NCI-H526 treated with DMSO at 0.1 percent for 48 hours (cell line): ENCODE results near the gene IL22RA1.

ENCODE experiments used
- DNase-seq: peaks from one replicate; lab custom pipeline; 2025; lab: John Stamatoyannopoulos, UW

The IL22RA1 gene, protein sequence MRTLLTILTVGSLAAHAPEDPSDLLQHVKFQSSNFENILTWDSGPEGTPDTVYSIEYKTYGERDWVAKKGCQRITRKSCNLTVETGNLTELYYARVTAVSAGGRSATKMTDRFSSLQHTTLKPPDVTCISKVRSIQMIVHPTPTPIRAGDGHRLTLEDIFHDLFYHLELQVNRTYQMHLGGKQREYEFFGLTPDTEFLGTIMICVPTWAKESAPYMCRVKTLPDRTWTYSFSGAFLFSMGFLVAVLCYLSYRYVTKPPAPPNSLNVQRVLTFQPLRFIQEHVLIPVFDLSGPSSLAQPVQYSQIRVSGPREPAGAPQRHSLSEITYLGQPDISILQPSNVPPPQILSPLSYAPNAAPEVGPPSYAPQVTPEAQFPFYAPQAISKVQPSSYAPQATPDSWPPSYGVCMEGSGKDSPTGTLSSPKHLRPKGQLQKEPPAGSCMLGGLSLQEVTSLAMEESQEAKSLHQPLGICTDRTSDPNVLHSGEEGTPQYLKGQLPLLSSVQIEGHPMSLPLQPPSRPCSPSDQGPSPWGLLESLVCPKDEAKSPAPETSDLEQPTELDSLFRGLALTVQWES

DNA sequence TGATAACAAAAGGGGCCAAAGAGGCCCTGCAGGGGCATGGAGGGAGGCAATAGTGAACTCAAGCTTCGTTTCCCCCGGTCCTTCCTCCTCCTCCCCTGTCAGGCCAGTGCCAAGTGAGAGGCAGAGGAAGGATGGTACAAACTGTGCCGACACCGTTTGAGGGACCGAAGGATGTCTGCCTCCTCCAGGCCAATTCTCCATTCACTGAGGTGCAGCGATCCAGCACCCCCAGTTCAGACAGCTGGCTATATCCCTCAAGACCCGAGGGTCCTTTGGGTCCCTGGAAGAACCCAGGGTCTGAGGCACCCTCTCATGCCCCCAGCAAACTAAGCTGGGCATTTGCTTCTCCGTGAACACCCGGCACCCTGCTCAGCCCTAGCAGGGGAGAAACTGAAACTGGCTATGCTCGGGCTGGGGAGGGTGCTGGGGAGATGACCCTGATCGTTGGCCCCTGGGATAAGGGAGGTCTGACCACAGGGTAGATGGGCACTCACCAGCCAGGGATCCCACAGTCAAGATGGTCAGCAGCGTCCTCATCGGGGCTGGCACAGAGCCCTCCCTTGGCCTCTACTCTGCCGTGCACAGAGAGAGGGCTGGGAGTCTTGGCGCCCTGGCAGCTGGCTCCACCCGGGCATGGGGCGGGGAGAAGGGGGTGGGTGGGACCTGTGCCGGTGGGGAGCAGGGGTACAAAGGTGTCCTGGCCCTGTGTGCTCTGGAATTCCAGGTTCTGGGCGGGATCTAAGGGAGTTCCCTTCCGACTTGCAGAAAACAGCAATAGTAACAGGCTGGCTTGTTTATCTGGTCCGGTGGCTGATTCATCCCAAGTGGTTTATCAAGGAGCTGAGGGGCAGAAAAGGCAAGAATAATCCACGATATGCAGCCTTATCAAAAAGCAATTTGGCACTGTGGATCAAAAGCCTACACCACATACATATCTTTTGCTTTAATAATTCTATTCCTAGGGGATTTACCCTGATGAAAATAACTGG, at the start of gene IL22RA1:
Gene IL22RA1 (minus strand): TSS at position 595 of the 989 bp plus-strand sequence. CDS start 58 bp downstream, at position 537.
- peak; percentile 23 for DNase-seq

DNA sequence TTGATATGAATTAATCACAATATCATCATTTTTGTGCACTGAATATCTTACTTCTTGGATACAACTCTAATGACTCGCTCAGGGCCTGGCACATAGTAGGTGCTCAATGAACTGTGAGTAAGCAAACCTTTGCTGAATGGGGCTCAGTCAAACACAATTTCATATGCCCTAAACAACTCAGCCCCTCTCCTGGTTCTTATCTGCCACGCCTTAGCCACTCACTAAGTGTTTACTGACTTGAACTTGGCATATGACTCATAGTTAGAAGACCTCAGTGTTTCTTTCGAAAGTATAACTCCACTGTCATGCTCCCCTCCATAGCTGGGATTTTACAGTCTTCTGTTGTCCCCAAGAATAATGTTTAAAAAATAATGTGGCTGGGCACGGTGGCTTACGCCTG, 48.9 kb upstream of the IL22RA1 start:
- DNase-seq, result no peak

DNA sequence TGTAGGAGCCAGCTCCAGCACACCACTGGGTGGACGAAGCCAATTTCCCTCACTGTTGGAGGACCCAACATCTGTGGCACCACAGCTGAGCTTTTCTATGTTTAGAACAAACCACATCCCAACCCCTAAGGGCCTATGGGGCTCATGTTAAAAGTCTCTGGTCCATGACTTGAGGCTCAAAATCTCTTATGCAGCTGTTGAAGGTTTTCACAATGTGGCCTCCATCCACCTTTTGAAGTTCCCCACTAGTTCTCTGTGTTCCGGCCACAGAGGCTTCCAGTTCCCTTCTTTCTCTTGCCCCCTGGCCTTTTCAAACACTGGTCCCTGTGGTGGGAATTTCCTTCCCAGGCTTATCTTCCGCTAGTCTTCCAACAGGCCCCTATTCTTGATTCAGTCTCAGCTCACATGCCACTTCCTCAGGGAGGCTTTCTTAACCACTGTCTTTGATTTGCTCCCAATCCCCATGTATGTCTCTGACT, 48.1 kb upstream of the IL22RA1 start:
- DNase-seq, result no peak

DNA sequence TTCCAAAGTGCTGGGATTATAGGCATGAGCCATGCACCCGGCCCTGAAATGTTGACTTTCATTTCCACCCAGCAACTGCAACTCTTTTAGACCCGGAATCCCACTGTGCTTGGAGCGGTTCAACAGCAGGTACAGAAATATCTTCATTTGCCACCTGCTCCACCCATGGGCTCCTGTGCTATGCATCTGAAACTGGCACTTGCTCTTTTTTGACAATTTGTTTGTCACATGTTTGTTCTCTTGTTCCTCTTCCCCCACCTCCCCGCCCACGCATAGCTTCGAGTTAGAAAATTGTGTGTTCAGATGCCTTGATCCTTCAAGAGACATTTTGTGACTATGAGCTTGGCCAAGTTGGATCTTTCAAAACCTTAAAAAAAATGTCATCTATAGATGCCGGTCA, 46.6 kb upstream of the IL22RA1 start:
- no peak for DNase-seq

DNA sequence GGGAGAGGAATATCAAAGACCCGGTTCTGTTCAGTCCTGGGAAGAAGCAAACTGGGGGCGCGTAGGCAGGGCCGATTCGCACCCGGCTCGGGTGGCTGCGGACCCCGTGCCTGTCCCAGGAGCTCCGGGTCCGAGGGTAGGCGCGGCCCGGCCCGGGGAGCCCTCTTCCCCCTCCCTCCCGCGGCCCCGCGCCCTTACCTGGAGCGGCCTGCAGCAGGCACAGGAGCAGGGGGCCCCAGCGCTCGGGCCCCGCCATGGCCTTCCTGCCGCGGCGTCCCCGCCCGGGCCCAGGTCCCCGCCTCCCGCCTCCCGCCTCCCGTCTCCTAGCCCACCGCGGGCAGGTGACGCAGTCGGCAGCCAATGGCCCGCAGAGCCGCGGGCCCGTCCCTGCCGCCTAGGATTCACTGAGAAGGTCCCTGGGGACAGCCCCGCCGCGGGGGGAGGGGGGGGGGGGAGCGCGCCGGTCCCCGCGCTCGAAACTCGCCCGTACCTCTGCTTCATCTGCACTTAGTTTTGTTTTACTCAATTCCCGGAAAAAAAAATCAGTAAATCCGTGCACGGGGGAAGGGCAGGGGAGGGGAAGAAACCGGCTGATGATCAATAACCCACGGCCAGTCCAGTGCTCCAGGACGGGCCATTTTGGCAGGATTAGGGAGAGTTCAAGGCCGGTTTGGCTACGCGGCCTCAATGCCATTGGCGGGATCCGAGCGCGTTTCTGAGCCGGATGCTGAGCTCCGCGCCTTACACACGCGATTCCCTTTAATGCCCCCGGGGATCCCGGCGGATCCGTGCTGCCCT, 44.3 kb upstream of the IL22RA1 start, which contains the start of gene IFNLR1:
Gene IFNLR1 (minus strand): TSS at position 297 of the 798 bp plus-strand sequence. CDS start 41 bp downstream, at position 256.
- peak; percentile 72 for DNase-seq

DNA sequence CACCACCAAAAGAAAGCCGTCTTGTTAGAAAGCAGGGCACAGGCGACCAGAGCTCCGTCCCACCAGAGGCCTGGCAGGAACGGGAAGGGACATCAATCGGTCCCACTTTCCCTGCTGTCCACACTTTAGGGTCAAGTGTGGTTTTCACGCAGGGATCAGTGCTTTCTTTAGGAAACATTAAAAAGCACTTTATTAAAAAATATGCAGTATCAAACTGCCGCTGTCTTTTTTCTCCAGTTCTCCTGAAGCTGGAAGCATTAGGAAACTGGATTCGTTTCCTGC, 43.7 kb upstream of the IL22RA1 start:
- DNase-seq, result no peak

DNA sequence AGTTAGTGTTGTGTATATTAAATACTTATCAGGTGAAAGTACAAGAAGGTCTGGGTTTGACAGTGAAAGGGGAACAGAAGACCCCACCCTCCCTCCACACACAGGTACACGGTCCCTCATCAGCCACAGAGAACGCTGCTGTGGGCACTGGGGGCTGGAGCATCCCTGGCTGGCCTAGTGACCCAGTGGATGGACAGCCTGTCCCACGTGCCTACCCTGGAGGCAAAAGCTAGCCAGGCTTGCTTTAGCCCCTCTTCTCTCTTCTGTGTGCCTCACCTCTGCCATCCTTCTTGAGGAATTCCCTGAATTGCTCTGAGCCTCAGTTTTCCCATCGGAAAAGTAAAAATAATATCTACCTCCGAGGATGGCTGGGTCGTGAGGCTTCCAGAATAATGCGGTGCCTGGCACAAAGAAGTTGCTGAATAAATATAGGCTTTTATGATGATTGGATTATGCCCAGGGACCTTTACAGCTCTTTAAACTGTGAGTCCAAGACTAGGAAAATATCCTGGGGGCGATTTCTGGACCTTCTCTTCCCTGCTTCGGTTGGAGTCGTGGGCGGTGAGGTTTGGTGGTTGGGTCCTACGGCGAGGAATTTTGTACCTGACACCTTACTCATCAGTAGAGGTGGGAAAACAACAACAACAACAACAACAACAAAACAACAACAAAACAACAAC, 43.2 kb upstream of the IL22RA1 start:
- no peak for DNase-seq

DNA sequence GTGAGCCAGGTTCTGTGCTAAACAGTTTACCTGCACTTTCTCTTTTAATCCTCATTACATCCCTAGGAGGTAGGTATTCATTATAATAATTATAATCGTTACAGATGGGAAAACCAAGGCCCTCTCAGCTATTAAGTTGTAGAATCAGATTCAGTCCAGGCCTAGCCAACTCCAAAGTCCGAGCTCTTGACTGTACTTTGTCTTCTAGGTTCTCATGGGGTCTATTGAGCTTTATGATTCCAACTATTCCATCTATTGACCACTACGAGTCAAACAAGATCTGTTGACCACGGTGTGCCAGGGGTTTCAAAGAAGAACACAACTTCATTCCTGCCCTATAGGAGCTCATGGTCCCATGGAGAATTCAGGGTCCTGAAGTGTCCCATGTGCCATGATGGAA, 42.1 kb upstream of the IL22RA1 start:
- DNase-seq, result no peak

DNA sequence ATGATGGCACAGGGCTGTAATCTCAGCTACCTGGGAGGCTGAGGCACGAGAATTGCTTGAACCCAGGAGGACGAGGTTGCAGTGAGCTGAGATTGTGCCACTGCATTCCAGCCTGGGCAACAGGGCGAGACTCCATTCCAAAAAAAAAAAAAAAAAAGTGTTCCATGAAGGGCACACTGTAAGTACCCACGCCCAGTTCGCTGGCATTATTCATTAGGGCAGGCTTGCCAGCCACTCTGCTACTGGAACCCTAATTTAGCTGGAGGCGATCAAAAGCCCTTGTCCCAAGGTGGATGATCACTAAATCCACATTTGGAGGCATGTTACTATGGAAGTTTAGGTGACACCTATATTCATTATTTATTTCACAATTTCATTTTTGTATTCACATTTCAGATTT, 39.1 kb upstream of the IL22RA1 start:
- no peak for DNase-seq

DNA sequence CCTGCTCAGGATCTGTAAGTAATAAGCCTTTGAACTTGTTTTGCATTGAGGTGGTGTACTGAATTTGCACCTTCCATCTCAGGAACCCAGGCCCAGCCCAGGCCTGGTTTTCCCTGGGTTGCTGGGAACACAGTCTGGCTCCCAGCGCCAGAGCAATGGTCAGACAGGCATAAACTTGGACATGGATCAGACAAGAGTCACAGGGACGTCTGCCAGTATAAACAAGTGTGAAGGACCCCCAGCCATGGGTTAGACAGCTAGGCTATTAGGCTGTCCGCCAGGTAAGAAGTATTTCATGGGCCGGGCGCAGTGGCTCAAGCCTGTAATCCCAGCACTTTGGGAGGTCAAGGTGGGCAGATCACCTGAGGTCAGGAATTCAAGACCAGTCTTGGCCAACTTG, 38.7 kb upstream of the IL22RA1 start:
- DNase-seq, result no peak

DNA sequence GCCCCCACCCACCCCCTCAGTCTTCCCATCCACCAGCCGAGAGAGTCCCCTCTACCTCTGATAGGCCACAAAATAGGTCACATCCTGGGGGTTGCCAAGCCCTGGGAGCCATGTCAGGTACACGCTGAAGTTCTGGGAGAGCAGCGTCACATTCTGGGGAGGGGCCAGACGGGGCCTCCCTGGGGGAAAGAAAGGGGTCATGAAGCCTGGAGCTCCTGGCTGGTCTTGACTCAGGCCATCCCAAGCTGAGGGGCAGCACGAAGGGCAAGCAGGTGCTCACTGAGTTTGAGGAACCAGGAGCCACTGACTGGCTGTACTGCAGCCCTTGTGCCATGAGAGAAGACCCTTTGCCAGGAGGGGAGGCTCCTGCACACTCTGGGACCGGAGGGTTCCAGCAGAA, 37.7 kb upstream of the IL22RA1 start:
- DNase-seq, result no peak

DNA sequence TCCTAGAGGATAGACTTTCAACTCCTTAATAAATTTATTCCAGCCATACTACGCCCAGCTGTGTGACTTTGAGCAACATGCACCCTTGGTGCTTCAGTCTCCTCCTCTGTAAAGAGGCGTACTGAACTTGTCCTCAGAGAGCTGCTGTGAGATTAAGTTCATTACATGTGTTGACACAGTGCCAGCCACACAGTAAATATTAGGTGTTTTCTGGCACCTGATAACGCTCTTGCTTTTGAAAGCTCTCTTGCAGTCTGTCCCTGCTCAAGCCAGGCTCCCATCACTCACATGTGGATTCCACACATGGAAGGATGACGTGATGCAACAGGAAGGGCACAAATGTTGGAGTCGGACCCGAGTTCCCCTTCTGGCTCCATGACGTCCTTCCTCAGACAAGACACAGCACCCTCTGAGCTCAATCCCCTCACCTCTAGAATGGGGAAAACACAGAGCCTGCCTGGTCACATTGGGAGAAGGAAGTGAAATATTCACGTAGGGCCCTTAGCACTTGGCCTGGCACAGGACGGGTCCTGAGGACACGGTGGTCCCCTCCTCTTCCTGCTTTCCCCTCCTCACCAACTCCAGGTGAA, 36.4 kb upstream of the IL22RA1 start:
- DNase-seq, result no peak

DNA sequence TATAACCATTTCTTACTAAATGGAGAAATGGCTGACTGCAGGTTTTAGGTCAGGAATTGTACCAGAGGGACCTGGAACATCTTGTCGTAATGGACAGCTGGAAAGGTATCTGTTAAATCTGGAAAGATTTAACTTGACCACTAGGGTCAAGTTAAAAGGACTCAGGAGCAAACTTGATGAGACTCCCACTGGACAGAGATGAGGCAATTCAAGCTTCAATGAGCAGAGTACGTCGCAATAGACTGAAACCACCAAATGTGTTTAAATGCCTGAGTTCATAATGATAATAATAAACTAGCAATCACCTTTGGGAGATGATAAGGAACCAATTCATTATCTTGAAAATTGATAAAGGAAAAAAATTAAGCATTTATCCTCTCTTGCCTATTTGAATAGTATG, 35.5 kb upstream of the IL22RA1 start:
- no peak for DNase-seq

DNA sequence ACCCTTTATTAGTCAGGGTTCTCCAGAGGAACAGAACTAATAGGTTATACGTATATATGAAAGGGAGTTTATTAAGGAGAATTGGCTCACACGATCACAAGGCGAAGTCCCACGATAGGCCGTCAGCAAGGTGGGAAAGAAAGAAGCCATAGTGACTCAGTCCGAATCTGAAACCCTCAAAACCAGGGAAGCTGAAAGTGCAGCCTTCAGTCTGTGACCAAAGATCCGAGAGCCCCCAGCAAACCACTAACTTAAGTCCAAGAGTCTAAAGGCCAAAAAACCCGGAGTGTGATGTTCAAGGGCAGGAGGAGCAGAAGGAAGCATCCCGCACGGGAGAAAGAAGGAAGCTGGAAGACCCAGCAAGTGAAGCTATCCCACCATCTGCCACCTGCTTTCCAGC, 34.2 kb upstream of the IL22RA1 start:
- no peak for DNase-seq

DNA sequence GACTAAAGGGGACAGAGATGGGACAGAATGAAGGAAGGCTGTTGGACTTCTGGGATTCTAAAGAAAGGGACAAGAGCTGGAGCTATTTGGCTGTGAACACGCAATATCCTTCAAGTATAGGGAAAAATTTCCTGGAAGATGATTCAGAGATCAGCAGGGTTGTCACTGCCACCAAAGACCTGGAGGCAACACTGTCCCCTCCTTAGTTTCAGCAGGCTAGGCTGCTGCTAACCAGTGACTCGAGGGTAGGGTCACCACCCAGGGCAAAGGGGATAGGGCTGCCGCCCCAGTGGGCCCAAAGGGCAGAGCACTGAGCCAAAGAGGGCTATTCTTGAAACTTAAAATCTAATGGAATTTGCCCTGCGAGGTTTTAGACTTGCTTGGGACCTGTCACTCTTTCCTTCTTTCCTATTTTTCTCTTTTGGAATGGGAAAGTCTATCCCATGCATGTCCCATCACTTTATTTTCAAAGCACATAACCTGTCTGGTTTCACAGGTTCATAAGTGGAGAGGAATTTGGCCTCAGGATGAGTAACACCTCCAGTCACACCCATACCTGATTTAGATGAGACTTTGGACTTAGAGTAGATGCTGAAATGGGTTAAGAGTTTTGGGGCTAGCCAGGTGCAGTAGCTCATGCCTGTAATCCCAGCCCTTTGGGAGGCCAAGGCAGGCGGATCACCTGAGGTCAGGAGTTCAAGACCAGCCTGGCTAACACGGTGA, 32.3 kb upstream of the IL22RA1 start:
- DNase-seq, result no peak

DNA sequence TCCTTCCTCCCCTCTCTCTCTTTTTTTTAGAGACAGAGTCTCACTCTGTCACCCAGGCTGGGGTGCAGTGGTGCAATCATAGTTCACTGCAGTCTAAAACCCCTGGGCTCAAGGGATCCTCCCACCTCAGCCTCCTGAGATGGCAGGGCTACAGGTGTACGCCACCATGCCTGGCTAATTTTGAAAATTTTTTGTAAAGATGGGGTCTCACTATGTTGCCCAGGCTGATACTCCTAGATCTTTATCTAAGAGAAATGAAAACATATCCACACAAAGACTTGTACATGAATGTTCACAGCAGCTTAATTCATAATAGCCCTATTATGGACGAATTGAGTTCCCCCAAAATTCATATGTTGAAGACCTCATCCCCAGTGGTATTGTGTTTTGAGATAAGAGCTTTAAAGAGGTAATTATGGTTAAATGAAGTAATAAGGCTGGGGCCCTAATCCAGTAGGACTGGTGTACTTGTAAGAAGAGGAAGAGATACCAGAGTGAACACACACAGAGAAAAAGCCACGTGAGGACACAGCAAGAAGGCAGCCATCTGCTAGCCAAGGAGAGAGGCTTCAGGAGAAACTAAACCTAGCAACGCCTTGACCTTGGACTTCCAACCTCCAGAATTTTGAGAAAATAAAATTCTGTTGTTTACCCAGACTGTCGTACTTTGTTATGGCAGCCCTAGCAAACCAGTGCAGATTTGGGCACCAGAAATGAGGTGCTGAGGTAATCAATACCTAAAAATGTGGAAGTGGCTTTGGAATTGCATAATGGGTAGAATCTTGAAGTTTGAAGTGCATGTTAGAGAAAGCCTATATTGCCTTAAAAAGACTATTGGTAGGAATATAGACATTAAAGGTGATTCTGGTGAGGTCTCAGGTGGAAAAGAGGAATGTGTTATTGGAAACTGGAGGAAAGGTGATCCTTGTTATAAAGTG, 31.0 kb upstream of the IL22RA1 start:
- DNase-seq, result no peak

DNA sequence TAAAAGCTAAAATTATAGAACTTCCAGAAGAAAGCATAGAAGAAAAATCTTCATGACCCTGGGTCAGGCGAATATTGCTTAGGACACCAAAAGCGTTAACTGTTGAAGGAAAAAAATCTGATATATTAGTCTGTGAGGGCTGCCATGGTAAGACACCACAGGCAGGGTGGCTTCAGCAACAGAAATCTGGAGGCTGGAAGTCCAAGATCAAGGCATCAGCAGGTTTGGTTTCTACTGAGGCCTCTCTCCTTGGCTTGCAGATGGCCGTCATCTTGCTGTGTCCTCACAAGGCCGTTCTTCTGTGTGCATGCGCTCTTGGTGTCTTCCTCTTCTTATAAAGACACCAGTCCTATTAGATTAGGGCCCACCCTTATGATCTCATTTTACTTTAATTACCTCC, 29.7 kb upstream of the IL22RA1 start:
- DNase-seq, result no peak

DNA sequence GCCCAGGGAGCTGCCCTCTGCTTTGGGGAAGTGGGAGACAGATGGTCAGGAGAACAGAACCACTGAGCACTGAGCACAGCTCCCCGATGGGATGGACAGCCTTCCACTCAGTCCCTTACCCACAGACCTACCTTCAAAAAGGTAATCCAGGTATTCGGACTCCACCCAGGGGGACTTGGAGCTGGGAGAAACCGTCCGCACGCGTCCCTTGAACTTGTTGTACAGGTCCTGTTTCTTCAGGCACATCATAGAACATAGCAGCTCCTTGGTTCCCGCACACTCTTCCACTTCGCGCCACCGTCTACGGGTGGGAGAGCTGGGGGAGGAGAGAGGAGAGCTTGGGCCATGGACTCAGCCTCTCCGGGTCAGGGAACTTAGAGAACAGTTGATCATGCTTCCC, 26.3 kb upstream of the IL22RA1 start:
- no peak for DNase-seq

DNA sequence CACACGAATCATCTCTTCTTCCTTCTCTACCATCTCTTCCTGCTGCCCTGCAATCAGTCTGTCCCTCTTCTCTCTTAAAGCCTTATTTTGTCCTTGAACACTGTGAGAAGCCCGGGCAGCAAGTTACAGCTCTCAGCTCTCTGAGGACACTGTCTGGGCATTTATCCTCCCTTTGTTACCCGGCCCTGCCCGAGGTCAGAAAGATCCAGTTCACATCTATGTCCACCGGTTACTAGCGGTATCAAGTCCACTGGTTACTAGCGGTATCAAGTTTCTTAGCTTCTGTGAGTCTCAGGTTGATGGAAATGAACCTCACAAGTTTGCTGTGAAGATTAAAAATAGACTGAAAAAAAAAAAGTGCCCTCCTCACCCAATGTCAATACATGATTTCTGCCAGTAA, 25.3 kb upstream of the IL22RA1 start:
- no peak for DNase-seq
